ENCODE results near the gene PCP2. TPM values are rescaled to one million over a fixed set of nuclear protein-coding genes. Genes with fewer than 3 reads are reported as not detected.
A peak's percentile ranks its signal among the peaks of the same experiment; 100 is the strongest.

The PCP2 gene
- total RNA-seq, 1 donor from 2014 or later, result not detected

DNA sequence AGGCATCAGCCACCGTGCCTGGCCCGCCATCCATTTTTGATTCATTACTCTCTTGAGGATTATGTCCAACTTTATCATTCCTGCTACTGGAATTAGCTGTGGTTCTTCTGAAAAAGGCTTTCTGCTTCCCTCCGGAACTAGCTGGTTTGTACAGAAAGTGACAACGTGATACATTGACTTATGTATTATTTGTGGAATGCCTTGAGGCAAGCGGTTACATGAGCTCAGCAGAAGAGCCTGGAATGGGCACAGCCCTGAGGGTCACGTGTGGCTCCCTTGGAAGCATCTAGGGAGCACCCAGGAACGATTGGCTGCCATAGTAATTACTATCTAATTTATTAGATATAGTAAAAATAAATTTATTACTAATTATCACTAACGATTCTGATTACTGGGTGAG, 20.9 kb upstream of the PCP2 start:
- no peak overlapping the region for H3K4me3 ChIP-seq
- no peaks in the 10 kb centered on the region for H3K27me3 ChIP-seq
- H3K4me1 ChIP-seq, result peaks cover 4% of the 10 kb centered on the region
- H3K36me3 ChIP-seq, result no peaks in the 10 kb centered on the region
- intact Hi-C loops (cut with DNase I), result no loop called here
- H3K9me3 ChIP-seq, result no peaks in the 10 kb centered on the region
- TF ChIP-seq POLR2AphosphoS5 (IDR thresholded peaks at IDR 0.05; ENCODE audit: insufficient read depth in 1 of 2, low read depth in 1 of 2), result no peak
- TF ChIP-seq, protein P1, sequence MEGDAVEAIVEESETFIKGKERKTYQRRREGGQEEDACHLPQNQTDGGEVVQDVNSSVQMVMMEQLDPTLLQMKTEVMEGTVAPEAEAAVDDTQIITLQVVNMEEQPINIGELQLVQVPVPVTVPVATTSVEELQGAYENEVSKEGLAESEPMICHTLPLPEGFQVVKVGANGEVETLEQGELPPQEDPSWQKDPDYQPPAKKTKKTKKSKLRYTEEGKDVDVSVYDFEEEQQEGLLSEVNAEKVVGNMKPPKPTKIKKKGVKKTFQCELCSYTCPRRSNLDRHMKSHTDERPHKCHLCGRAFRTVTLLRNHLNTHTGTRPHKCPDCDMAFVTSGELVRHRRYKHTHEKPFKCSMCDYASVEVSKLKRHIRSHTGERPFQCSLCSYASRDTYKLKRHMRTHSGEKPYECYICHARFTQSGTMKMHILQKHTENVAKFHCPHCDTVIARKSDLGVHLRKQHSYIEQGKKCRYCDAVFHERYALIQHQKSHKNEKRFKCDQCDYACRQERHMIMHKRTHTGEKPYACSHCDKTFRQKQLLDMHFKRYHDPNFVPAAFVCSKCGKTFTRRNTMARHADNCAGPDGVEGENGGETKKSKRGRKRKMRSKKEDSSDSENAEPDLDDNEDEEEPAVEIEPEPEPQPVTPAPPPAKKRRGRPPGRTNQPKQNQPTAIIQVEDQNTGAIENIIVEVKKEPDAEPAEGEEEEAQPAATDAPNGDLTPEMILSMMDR (IDR thresholded peaks at IDR 0.05), result no peak
- TF ChIP-seq POLR2A (IDR thresholded peaks at IDR 0.05), result no peak
- no peak for DNase-seq (ENCODE audit: extremely low spot score in 2 of 2)
- H3K27ac ChIP-seq, result no peak overlapping the region

DNA sequence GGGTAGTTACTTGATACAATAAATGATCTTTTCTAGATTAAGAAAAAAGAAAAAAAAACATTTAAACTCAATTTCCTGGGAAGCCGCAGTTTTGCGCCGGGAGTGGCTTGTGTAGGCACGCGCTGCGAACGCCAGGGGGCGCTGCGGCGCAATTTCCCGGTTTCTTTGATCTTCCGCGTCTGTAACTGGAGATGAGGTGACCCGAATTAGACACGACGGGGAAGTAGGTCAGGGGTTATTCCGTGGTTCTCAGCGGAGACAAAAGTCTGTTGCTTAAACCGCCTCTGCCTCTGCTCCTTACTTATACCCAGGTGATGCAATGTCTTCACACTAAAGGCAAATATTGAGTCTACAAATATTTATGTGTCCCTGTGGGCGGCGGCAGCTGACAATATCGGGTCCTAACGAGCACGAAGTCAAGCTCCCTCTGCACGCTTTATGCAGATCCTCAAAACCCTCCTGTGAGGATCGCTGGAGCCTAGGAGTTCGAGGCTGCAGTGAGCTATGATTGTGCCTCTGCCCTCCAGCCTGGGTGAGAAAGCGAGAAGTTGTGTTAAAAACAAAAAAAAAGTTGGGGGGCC, 18.6 kb upstream of the PCP2 start:
- H3K4me3 ChIP-seq, result peak overlapping the region in 1 of 2 donors; percentile 41
- peak; percentile 34 to 51 for TF ChIP-seq POLR2AphosphoS5 (IDR thresholded peaks at IDR 0.05; ENCODE audit: insufficient read depth in 1 of 2, low read depth in 1 of 2)
- TF ChIP-seq POLR2A (IDR thresholded peaks at IDR 0.05), result no peak
- TF ChIP-seq, protein P1 (IDR thresholded peaks at IDR 0.05), result peak; percentile 81 to 96 (median 94)

DNA sequence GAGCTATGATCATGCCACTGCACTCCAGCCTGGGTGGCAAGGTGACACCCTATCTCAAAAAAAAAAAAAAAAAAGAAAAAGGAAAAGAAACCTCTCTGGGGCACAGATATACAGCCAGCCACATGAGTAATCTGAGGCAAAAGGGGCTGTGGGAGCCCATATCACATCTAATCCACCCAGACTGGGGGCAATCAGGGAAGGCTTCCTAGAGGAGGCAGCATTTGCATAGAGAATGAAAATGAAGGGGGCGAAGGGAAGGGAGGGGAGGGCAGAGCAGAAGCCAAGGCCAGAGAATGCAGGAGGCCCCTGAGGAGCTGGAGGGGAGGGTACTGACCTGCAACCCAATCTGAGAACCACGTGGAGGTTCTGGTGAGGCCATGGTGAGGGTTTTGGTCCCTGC, 16.6 kb upstream of the PCP2 start:
- H3K9me3 ChIP-seq, result no peaks in the 10 kb centered on the region
- DNase-seq (ENCODE audit: extremely low spot score in 2 of 2), result no peak
- H3K4me1 ChIP-seq, result peaks cover 4% of the 10 kb centered on the region
- H3K36me3 ChIP-seq, result no peaks in the 10 kb centered on the region
- no peaks in the 10 kb centered on the region for H3K27me3 ChIP-seq
- no peak for TF ChIP-seq POLR2AphosphoS5 (IDR thresholded peaks at IDR 0.05; ENCODE audit: insufficient read depth in 1 of 2, low read depth in 1 of 2)
- TF ChIP-seq, protein P1 (IDR thresholded peaks at IDR 0.05), result no peak
- TF ChIP-seq POLR2A (IDR thresholded peaks at IDR 0.05), result no peak
- intact Hi-C loops (cut with DNase I), result no loop called here
- H3K27ac ChIP-seq, result no peak overlapping the region
- no peak overlapping the region for H3K4me3 ChIP-seq

More for the DNA sequence above, 18.6 kb upstream of the PCP2 start:
- intact Hi-C loops (cut with DNase I), result no loop called here
- no peaks in the 10 kb centered on the region for H3K36me3 ChIP-seq
- no peak for DNase-seq (ENCODE audit: extremely low spot score in 2 of 2)
- peak overlapping the region; percentile 40 for H3K27ac ChIP-seq
- H3K4me1 ChIP-seq, result peaks cover 4% of the 10 kb centered on the region
- H3K27me3 ChIP-seq, result no peaks in the 10 kb centered on the region
- H3K9me3 ChIP-seq, result no peaks in the 10 kb centered on the region

DNA sequence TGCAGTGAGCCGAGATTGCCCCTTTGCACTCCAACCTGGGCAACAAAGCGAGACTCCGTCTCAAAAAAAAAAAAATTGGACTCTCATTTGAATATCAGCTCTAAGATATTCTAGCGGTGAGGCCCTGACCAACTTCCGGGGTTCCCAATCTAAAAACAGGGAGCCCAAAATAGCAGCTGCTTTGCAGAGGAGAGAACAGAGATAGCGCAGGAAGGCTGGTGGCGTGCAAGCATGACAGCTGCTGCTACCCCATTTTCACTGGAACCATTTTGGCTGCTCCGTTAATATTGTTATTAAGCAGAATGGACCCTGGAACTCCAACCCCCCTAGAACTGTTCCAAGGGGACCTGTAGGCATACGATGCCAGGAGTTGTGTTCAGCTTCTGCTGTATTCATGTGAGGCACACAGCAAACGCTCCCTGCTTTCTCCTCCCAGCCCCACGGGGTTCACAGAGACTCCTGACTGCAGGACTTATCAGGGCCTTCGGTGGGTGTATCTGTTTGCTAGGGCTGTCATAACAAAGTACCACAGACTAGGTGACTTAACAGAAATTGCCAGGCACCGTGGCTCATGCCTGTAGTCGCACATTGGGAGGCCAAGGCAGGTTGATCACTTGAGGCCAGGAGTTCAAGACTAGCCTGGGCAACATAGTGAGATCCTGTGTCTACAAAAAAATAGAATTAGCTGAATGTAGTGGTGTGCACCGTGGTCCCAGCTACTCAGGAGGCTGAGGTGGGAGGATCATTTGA, 14.9 kb upstream of the PCP2 start:
- no peak overlapping the region for H3K27ac ChIP-seq
- H3K27me3 ChIP-seq, result no peaks in the 10 kb centered on the region
- no peak for DNase-seq (ENCODE audit: extremely low spot score in 2 of 2)
- H3K9me3 ChIP-seq, result no peaks in the 10 kb centered on the region
- no peaks in the 10 kb centered on the region for H3K36me3 ChIP-seq
- peaks cover 4% of the 10 kb centered on the region for H3K4me1 ChIP-seq
- intact Hi-C loops (cut with DNase I), result no loop called here
- no peak for TF ChIP-seq POLR2AphosphoS5 (IDR thresholded peaks at IDR 0.05; ENCODE audit: insufficient read depth in 1 of 2, low read depth in 1 of 2)
- TF ChIP-seq, protein P1 (IDR thresholded peaks at IDR 0.05), result no peak
- no peak for TF ChIP-seq POLR2A (IDR thresholded peaks at IDR 0.05)
- no peak overlapping the region for H3K4me3 ChIP-seq

DNA sequence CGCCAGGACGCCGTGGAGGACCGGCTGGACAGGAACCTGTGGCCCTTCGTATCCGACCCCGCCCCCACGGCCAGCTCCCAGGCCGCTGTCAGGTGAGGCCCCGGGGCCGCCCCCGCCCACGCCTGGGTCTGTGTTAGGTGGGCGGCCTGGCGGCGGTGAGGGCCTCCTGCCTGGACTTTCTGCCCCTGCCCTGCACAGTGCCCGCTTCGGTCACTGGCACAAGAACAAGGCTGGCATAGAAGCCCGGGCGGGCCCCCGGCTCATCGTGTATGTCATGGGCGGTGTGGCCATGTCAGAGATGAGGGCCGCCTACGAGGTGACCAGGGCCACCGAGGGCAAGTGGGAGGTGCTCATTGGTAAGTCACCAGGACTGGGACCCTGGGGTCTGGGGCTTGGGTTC, 13.6 kb upstream of the PCP2 start:
- no peak for DNase-seq (ENCODE audit: extremely low spot score in 2 of 2)
- TF ChIP-seq POLR2AphosphoS5 (IDR thresholded peaks at IDR 0.05; ENCODE audit: insufficient read depth in 1 of 2, low read depth in 1 of 2) (no peak), POLR2A (IDR thresholded peaks at IDR 0.05) (no peak)
- TF ChIP-seq, protein P1 (IDR thresholded peaks at IDR 0.05), result no peak
- H3K27me3 ChIP-seq, result no peaks in the 10 kb centered on the region
- H3K4me1 ChIP-seq, result peaks cover under 1% of the 10 kb centered on the region
- no peak overlapping the region for H3K27ac ChIP-seq
- no peaks in the 10 kb centered on the region for H3K9me3 ChIP-seq
- intact Hi-C loops (cut with DNase I), result no loop called here
- H3K36me3 ChIP-seq, result no peaks in the 10 kb centered on the region
- no peak overlapping the region for H3K4me3 ChIP-seq

Data from vagina (tissue), 2 donors.